ENCODE results near the gene APOL5.

DNA sequence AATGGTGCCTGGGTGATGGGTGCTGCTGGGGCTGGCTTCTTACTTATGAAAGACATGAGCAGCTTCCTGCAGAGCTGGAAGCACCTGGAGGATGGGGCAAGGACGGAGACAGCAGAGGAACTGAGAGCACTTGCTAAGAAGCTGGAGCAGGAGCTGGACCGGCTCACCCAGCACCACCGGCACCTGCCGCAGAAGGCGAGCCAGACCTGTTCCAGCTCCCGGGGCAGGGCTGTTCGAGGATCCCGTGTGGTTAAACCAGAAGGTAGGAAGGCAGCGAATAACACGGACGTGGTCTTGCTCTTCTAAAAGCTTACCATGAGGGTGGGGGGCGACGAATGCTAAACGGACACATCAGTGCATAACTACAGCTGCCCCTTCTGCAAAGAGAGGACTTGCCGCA lies 9.3 kb downstream of the APOL5 start:
- TF ChIP-seq, protein P1, sequence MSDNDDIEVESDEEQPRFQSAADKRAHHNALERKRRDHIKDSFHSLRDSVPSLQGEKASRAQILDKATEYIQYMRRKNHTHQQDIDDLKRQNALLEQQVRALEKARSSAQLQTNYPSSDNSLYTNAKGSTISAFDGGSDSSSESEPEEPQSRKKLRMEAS (CRISPR knock-in tag; IDR thresholded peaks at IDR 0.05) = no peak
- TF ChIP-seq, protein P2, sequence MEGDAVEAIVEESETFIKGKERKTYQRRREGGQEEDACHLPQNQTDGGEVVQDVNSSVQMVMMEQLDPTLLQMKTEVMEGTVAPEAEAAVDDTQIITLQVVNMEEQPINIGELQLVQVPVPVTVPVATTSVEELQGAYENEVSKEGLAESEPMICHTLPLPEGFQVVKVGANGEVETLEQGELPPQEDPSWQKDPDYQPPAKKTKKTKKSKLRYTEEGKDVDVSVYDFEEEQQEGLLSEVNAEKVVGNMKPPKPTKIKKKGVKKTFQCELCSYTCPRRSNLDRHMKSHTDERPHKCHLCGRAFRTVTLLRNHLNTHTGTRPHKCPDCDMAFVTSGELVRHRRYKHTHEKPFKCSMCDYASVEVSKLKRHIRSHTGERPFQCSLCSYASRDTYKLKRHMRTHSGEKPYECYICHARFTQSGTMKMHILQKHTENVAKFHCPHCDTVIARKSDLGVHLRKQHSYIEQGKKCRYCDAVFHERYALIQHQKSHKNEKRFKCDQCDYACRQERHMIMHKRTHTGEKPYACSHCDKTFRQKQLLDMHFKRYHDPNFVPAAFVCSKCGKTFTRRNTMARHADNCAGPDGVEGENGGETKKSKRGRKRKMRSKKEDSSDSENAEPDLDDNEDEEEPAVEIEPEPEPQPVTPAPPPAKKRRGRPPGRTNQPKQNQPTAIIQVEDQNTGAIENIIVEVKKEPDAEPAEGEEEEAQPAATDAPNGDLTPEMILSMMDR (IDR thresholded peaks at IDR 0.05) = no peak
- TF ChIP-seq GRHL2 (CRISPR knock-in tag; IDR thresholded peaks at IDR 0.05; ENCODE audit: insufficient replicate concordance, severe bottlenecking) (no peak), ZBTB21 (CRISPR knock-in tag; IDR thresholded peaks at IDR 0.05; ENCODE audit: borderline replicate concordance) (no peak), JAZF1 (CRISPR knock-in tag; IDR thresholded peaks at IDR 0.05) (no peak), SMAD3 (CRISPR knock-in tag; IDR thresholded peaks at IDR 0.05; ENCODE audit: borderline replicate concordance) (no peak), TEAD1 (CRISPR knock-in tag; IDR thresholded peaks at IDR 0.05) (no peak)
- TF ChIP-seq, protein P3, sequence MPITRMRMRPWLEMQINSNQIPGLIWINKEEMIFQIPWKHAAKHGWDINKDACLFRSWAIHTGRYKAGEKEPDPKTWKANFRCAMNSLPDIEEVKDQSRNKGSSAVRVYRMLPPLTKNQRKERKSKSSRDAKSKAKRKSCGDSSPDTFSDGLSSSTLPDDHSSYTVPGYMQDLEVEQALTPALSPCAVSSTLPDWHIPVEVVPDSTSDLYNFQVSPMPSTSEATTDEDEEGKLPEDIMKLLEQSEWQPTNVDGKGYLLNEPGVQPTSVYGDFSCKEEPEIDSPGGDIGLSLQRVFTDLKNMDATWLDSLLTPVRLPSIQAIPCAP (CRISPR knock-in tag; IDR thresholded peaks at IDR 0.05) = no peak
- TF ChIP-seq, protein P4, sequence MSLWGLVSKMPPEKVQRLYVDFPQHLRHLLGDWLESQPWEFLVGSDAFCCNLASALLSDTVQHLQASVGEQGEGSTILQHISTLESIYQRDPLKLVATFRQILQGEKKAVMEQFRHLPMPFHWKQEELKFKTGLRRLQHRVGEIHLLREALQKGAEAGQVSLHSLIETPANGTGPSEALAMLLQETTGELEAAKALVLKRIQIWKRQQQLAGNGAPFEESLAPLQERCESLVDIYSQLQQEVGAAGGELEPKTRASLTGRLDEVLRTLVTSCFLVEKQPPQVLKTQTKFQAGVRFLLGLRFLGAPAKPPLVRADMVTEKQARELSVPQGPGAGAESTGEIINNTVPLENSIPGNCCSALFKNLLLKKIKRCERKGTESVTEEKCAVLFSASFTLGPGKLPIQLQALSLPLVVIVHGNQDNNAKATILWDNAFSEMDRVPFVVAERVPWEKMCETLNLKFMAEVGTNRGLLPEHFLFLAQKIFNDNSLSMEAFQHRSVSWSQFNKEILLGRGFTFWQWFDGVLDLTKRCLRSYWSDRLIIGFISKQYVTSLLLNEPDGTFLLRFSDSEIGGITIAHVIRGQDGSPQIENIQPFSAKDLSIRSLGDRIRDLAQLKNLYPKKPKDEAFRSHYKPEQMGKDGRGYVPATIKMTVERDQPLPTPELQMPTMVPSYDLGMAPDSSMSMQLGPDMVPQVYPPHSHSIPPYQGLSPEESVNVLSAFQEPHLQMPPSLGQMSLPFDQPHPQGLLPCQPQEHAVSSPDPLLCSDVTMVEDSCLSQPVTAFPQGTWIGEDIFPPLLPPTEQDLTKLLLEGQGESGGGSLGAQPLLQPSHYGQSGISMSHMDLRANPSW (CRISPR knock-in tag; conservative IDR thresholded peaks at IDR 0.05; ENCODE audit: low read depth) = no peak
- TF ChIP-seq, protein P5, sequence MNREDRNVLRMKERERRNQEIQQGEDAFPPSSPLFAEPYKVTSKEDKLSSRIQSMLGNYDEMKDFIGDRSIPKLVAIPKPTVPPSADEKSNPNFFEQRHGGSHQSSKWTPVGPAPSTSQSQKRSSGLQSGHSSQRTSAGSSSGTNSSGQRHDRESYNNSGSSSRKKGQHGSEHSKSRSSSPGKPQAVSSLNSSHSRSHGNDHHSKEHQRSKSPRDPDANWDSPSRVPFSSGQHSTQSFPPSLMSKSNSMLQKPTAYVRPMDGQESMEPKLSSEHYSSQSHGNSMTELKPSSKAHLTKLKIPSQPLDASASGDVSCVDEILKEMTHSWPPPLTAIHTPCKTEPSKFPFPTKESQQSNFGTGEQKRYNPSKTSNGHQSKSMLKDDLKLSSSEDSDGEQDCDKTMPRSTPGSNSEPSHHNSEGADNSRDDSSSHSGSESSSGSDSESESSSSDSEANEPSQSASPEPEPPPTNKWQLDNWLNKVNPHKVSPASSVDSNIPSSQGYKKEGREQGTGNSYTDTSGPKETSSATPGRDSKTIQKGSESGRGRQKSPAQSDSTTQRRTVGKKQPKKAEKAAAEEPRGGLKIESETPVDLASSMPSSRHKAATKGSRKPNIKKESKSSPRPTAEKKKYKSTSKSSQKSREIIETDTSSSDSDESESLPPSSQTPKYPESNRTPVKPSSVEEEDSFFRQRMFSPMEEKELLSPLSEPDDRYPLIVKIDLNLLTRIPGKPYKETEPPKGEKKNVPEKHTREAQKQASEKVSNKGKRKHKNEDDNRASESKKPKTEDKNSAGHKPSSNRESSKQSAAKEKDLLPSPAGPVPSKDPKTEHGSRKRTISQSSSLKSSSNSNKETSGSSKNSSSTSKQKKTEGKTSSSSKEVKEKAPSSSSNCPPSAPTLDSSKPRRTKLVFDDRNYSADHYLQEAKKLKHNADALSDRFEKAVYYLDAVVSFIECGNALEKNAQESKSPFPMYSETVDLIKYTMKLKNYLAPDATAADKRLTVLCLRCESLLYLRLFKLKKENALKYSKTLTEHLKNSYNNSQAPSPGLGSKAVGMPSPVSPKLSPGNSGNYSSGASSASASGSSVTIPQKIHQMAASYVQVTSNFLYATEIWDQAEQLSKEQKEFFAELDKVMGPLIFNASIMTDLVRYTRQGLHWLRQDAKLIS (CRISPR knock-in tag; IDR thresholded peaks at IDR 0.05; ENCODE audit: borderline replicate concordance) = no peak
- TF ChIP-seq, protein P6, sequence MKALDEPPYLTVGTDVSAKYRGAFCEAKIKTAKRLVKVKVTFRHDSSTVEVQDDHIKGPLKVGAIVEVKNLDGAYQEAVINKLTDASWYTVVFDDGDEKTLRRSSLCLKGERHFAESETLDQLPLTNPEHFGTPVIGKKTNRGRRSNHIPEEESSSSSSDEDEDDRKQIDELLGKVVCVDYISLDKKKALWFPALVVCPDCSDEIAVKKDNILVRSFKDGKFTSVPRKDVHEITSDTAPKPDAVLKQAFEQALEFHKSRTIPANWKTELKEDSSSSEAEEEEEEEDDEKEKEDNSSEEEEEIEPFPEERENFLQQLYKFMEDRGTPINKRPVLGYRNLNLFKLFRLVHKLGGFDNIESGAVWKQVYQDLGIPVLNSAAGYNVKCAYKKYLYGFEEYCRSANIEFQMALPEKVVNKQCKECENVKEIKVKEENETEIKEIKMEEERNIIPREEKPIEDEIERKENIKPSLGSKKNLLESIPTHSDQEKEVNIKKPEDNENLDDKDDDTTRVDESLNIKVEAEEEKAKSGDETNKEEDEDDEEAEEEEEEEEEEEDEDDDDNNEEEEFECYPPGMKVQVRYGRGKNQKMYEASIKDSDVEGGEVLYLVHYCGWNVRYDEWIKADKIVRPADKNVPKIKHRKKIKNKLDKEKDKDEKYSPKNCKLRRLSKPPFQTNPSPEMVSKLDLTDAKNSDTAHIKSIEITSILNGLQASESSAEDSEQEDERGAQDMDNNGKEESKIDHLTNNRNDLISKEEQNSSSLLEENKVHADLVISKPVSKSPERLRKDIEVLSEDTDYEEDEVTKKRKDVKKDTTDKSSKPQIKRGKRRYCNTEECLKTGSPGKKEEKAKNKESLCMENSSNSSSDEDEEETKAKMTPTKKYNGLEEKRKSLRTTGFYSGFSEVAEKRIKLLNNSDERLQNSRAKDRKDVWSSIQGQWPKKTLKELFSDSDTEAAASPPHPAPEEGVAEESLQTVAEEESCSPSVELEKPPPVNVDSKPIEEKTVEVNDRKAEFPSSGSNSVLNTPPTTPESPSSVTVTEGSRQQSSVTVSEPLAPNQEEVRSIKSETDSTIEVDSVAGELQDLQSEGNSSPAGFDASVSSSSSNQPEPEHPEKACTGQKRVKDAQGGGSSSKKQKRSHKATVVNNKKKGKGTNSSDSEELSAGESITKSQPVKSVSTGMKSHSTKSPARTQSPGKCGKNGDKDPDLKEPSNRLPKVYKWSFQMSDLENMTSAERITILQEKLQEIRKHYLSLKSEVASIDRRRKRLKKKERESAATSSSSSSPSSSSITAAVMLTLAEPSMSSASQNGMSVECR (CRISPR knock-in tag; IDR thresholded peaks at IDR 0.05; ENCODE audit: borderline replicate concordance) = no peak
